ENCODE data around the gene ZNF541. TPM values are rescaled to one million over a fixed set of nuclear protein-coding genes. Genes with fewer than 3 reads are reported as not detected.
A peak's percentile ranks its signal among the peaks of the same experiment; 100 is the strongest.
"Not testable (repeated sequence)": the region's sequence is repeated elsewhere in the genome, so short reads cannot be mapped to it uniquely, and the experiment has no call there.

The ZNF541 gene
- total RNA-seq, 2 donors from 2014 or later = 0.69 to 0.96 TPM

GRCh38 chr19:47608074-47608918 is 35.3 kb upstream of the ZNF541 start:
- ATAC-seq (replicated peaks in 1 of 2) (peak; percentile 91 to 94), DNase-seq (peak; percentile 97 to 99)
- H3K36me3 Mint-ChIP-seq (ENCODE audit: insufficient read depth in 2 of 2) = peaks cover 8% of the 10 kb centered on the region in 2 donors
- peaks cover 16% of the 10 kb centered on the region for H3K4me1 Mint-ChIP-seq (ENCODE audit: low read depth)
- peak overlapping the region; percentile 79 for H3K27ac Mint-ChIP-seq
- H3K9me3 Mint-ChIP-seq = no peaks in the 10 kb centered on the region
- H3K4me3 Mint-ChIP-seq = peak overlapping the region; percentile 87 to 92
- H3K27me3 Mint-ChIP-seq (ENCODE audit: low read depth) = no peaks in the 10 kb centered on the region

DNA sequence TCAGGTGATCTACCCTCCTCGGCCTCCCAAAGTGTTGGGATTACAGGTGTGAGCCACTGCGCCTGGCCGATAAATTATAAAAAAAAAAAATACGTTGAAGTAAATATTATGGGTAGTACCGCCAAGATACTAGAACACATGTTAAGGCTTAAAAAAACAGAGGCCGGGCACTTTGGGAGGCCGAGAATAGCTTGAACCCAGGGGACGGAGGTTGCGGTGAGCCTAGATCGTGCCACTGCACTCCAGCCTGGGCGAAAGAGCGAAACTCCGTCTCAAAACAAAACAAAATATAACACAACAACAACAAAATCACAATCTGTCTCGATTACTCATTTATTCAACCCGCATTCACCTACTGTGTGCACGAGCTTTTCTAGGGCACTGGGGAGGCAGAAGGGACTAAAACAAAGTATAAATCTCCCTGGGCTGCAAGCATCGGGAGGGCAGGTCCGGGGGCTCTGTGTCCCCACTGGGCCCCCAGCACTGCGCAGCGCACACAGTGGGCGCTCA is 34.7 kb upstream of the ZNF541 start:
- ATAC-seq (replicated peaks in 1 of 2) (no peak), DNase-seq (no peak)
- no peaks in the 10 kb centered on the region for H3K9me3 Mint-ChIP-seq
- H3K27ac Mint-ChIP-seq = peak overlapping the region; percentile 50
- H3K36me3 Mint-ChIP-seq (ENCODE audit: insufficient read depth in 2 of 2) = peaks cover 8% of the 10 kb centered on the region in 2 donors
- peaks cover 16% of the 10 kb centered on the region for H3K4me1 Mint-ChIP-seq (ENCODE audit: low read depth)
- peak overlapping the region; percentile 87 to 92 for H3K4me3 Mint-ChIP-seq
- H3K27me3 Mint-ChIP-seq (ENCODE audit: low read depth) = no peaks in the 10 kb centered on the region

GRCh38 chr19:47603706-47604565 is 31.0 kb upstream of the ZNF541 start:
- H3K27ac Mint-ChIP-seq = no peak overlapping the region
- peaks cover 32% of the 10 kb centered on the region for H3K4me1 Mint-ChIP-seq (ENCODE audit: low read depth)
- peaks cover 7 to 9% of the 10 kb centered on the region in 2 donors for H3K36me3 Mint-ChIP-seq (ENCODE audit: insufficient read depth in 2 of 2)
- H3K9me3 Mint-ChIP-seq = no peaks in the 10 kb centered on the region
- ATAC-seq (replicated peaks in 1 of 2) (no peak), DNase-seq (no peak)
- H3K27me3 Mint-ChIP-seq (ENCODE audit: low read depth) = no peaks in the 10 kb centered on the region
- no peak overlapping the region for H3K4me3 Mint-ChIP-seq

DNA sequence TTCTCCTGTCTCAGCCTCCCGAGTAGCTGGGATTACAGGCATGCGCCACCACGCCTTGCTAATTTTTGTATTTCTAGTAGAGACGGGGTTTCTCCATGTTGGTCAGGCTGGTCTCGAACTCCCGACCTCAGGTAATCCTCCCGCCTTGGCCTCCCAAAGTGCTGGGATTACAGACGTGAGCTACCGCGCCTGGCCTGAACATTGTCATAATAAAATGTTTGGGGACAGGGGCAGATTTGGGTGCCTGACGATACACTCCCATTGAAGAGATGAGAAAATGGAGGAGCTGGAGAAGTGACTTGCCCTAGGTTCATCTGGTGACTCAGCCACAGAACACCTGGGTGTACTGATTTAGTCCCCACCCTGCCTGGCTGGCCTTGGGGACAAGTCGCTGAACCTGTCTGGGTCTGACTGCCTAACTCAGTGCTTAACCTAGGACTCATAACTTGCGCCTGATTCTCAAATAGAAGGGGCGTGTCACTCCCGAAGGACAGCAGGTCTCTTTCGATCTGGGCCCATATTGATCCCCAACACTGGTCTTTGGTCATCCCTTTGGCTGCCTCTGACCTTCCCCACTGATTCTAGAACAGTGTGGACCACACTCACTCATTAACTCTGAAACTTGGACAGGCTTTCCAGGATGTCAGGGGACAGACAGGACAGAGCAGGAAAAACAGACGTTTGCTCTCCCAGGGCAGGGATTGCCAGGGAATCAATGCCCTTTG is 28.4 kb upstream of the ZNF541 start:
- peak overlapping the region; percentile 91 for H3K27ac Mint-ChIP-seq
- H3K36me3 Mint-ChIP-seq (ENCODE audit: insufficient read depth in 2 of 2) = peaks cover 0 to 3% of the 10 kb centered on the region in 2 donors
- H3K9me3 Mint-ChIP-seq = no peaks in the 10 kb centered on the region
- ATAC-seq (replicated peaks in 1 of 2) (no peak), DNase-seq (peak in 1 of 2 donors; percentile 6)
- H3K4me3 Mint-ChIP-seq = peak overlapping the region; percentile 96 to 99
- peaks cover 35% of the 10 kb centered on the region for H3K4me1 Mint-ChIP-seq (ENCODE audit: low read depth)
- no peaks in the 10 kb centered on the region for H3K27me3 Mint-ChIP-seq (ENCODE audit: low read depth)

DNA sequence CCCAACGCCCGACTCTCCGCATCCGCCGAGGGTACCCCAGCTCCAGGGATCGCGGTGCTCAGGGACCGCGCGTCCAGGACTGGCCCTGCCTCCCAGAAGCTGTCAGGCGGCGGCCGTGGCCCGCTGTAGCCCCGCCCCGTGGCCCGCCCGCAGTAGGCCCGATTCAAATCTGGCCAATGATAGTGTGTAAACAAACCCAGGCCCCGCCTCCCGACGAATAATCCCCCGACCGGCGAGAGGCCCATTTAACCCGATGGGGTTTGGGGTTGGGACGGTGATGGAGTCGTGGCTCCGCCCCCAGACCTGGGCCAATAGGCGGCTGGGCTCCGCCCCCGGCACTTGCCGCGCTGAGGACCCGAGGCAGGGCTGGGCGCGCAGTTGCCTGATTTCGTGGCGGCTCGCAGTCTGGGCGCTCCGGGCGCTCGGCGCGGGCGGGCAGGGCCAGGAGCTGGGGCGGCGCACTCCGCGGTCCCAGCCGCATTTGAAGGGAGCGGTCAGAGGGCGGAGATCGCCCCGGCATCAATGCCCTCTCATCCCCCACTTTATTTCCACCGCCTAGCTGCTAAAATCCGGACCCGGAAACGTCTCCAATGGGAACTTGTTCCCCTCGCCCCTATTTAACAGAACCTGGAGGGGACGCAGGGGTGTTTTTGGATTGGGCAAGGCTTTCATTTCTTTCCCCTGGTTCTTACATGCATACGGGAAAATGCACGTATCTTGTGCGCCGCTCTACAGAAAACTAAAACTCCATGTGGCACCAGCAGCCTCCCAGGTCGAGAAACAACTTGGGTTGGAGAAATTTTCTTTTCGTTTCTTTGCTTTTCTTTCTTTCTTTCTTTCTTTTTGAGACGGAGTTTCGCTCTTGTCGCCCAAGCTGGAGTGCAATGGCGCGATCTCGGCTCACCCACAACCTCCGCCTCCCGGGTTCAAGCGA is 27.6 kb upstream of the ZNF541 start:
- H3K27me3 Mint-ChIP-seq (ENCODE audit: low read depth) = no peaks in the 10 kb centered on the region
- H3K4me1 Mint-ChIP-seq (ENCODE audit: low read depth) = peaks cover 35% of the 10 kb centered on the region
- ATAC-seq (replicated peaks in 1 of 2) = peak; percentile 94 to 96
- peak; percentile 99 for DNase-seq
- peak overlapping the region; percentile 96 to 99 for H3K4me3 Mint-ChIP-seq
- peaks cover 0 to 1% of the 10 kb centered on the region in 2 donors for H3K36me3 Mint-ChIP-seq (ENCODE audit: insufficient read depth in 2 of 2)
- H3K9me3 Mint-ChIP-seq = no peaks in the 10 kb centered on the region
- H3K27ac Mint-ChIP-seq = peak overlapping the region; percentile 96

- ATAC-seq (replicated peaks in 1 of 2); H3K27me3 Mint-ChIP-seq (ENCODE audit: low read depth): not testable (repeated sequence)
Measured at GRCh38 chr19:47599671-47600245, 26.8 kb upstream of the ZNF541 start.

GRCh38 chr19:47598407-47599349 is 25.7 kb upstream of the ZNF541 start:
- Mint-ChIP-seq H3K27ac (no peak overlapping the region), H3K27me3 (ENCODE audit: low read depth) (no peaks in the 10 kb centered on the region), H3K9me3 (no peaks in the 10 kb centered on the region), H3K4me3 (peak overlapping the region; percentile 96 to 99), H3K4me1 (ENCODE audit: low read depth) (peaks cover 35% of the 10 kb centered on the region), H3K36me3 (ENCODE audit: insufficient read depth in 2 of 2) (peaks cover 0 to 1% of the 10 kb centered on the region in 2 donors)
- ATAC-seq (replicated peaks in 1 of 2) = no peak
- DNase-seq = no peak

More at GRCh38 chr19:47599671-47600245, 26.8 kb upstream of the ZNF541 start:
- H3K4me3 Mint-ChIP-seq = peak overlapping the region; percentile 96 to 99
- H3K9me3 Mint-ChIP-seq; H3K36me3 Mint-ChIP-seq (ENCODE audit: insufficient read depth in 2 of 2): not testable (repeated sequence)
- peak overlapping the region; percentile 96 for H3K27ac Mint-ChIP-seq
- peaks cover 35% of the 10 kb centered on the region for H3K4me1 Mint-ChIP-seq (ENCODE audit: low read depth)
- peak in 1 of 2 donors; percentile 8 for DNase-seq

DNA sequence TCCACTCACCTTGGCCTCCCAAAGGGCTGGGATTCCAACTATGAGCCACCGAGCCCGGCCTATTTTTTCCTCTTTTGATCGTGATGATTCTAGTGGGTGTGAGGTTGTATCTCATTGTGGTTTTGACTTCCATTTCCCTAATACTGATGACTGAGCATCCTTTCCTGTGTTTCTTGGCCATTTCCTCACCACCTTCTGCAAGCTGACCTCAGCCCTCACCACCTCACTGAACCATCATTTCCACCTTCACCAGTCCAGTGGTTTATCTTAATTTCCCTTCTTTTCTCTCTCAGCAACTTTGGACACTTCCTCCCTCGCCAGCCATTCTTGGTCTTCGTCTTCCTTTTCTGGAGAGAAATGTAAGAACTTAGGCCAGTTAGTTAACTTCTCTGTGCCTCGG is 23.0 kb upstream of the ZNF541 start:
- H3K27ac Mint-ChIP-seq = peak overlapping the region; percentile 45

DNA sequence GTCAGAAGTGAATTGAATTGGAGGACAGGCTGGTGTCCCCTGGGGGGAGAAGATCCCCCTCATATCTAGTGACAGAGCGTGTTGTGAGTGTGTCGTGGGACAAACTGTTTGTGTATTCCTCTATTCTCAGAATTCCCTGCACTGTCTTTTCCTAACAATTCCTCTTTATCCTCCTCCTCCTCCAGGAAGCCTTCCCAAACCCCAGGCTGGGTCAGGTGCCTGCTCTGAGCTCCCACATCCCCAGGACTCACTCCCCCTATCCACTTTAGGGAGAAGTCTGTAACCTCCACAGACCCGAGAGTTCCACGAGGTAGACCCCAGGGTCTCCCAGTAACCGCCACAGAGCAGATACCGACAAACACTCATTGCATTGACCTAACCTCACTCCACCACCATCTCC is 20.9 kb upstream of the ZNF541 start:
- peaks cover 7% of the 10 kb centered on the region for H3K4me1 Mint-ChIP-seq (ENCODE audit: low read depth)
- no peaks in the 10 kb centered on the region for H3K36me3 Mint-ChIP-seq (ENCODE audit: insufficient read depth in 2 of 2)
- ATAC-seq (replicated peaks in 1 of 2) (no peak), DNase-seq (no peak)
- no peak overlapping the region for H3K4me3 Mint-ChIP-seq
- H3K9me3 Mint-ChIP-seq = no peaks in the 10 kb centered on the region
- no peaks in the 10 kb centered on the region for H3K27me3 Mint-ChIP-seq (ENCODE audit: low read depth)
- no peak overlapping the region for H3K27ac Mint-ChIP-seq

More for the DNA sequence above, 23.0 kb upstream of the ZNF541 start:
- Mint-ChIP-seq H3K9me3 (no peaks in the 10 kb centered on the region), H3K4me1 (ENCODE audit: low read depth) (peaks cover 21% of the 10 kb centered on the region), H3K4me3 (no peak overlapping the region), H3K27me3 (ENCODE audit: low read depth) (no peaks in the 10 kb centered on the region), H3K36me3 (ENCODE audit: insufficient read depth in 2 of 2) (peaks cover 0 to under 1% of the 10 kb centered on the region in 2 donors)
- DNase-seq (no peak), ATAC-seq (replicated peaks in 1 of 2) (no peak)

GRCh38 chr19:47589824-47590223 is 16.9 kb upstream of the ZNF541 start:
- no peaks in the 10 kb centered on the region for H3K4me1 Mint-ChIP-seq (ENCODE audit: low read depth)
- H3K9me3 Mint-ChIP-seq = peaks cover 2 to 4% of the 10 kb centered on the region in 2 donors
- no peak overlapping the region for H3K4me3 Mint-ChIP-seq
- H3K36me3 Mint-ChIP-seq (ENCODE audit: insufficient read depth in 2 of 2) = peaks cover 0 to 3% of the 10 kb centered on the region in 2 donors
- ATAC-seq (replicated peaks in 1 of 2) (no peak), DNase-seq (no peak)
- H3K27me3 Mint-ChIP-seq (ENCODE audit: low read depth) = no peaks in the 10 kb centered on the region
- H3K27ac Mint-ChIP-seq = no peak overlapping the region

GRCh38 chr19:47587295-47587694 is 14.3 kb upstream of the ZNF541 start:
- ATAC-seq (replicated peaks in 1 of 2) = no peak
- H3K36me3 Mint-ChIP-seq (ENCODE audit: insufficient read depth in 2 of 2) = peaks cover 0 to 3% of the 10 kb centered on the region in 2 donors
- H3K4me1 Mint-ChIP-seq (ENCODE audit: low read depth) = peaks cover 4% of the 10 kb centered on the region
- no peak overlapping the region for H3K27ac Mint-ChIP-seq
- no peak for DNase-seq
- no peaks in the 10 kb centered on the region for H3K27me3 Mint-ChIP-seq (ENCODE audit: low read depth)
- H3K4me3 Mint-ChIP-seq = no peak overlapping the region
- peaks cover 2 to 4% of the 10 kb centered on the region in 2 donors for H3K9me3 Mint-ChIP-seq

All from activated T-cell treated with anti-CD3 and anti-CD28 coated beads, Interleukin-2, amount 50 U/mL, for 72 hours (primary cell).